Measurements from ENCODE around the gene ZNF479.
"Not testable (repeated sequence)": the region's sequence is repeated elsewhere in the genome, so short reads cannot be mapped to it uniquely, and the experiment has no call there.

DNA sequence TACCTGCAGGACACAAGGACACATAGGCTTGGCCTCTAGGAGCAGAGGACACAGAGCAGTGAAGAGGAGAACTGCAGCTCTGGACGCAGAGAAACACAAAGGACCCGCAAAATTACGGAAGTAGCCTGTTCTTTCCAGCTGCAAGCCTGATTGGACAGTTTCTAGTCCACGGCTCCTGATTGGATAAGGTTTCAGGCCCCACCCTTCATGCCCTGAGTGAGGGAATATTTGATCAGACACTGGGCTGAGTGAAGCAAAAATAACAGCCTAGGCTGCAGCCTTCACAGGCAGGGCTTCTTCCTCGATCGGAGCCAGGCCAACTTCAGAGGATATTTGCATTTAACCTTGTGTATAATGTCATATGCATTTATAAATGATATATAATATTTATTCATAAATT lies at the start of gene ZNF479:
- TF ChIP-seq POLR2A (IDR thresholded peaks at IDR 0.05) = not testable (repeated sequence)
- TF ChIP-seq, protein P1, sequence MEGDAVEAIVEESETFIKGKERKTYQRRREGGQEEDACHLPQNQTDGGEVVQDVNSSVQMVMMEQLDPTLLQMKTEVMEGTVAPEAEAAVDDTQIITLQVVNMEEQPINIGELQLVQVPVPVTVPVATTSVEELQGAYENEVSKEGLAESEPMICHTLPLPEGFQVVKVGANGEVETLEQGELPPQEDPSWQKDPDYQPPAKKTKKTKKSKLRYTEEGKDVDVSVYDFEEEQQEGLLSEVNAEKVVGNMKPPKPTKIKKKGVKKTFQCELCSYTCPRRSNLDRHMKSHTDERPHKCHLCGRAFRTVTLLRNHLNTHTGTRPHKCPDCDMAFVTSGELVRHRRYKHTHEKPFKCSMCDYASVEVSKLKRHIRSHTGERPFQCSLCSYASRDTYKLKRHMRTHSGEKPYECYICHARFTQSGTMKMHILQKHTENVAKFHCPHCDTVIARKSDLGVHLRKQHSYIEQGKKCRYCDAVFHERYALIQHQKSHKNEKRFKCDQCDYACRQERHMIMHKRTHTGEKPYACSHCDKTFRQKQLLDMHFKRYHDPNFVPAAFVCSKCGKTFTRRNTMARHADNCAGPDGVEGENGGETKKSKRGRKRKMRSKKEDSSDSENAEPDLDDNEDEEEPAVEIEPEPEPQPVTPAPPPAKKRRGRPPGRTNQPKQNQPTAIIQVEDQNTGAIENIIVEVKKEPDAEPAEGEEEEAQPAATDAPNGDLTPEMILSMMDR (IDR thresholded peaks at IDR 0.05) = not testable (repeated sequence)

Data from adrenal gland (tissue), 5 donors.